RWPE2 (cell line): Measurements from ENCODE around the gene FLYWCH2.
A peak's percentile ranks its signal among the peaks of the same experiment; 100 is the strongest.
"Not testable (repeated sequence)": the region's sequence is repeated elsewhere in the genome, so short reads cannot be mapped to it uniquely, and the experiment has no call there.

ENCODE experiments used
- ATAC-seq: fragments of 200-7000 bp; cut with Tn5 transposase; 3 replicates; pipeline ENCODE4 v1.9.1; 2021; ENCODE audit warnings: low read depth
- DNase-seq: peaks from one replicate; pipeline ENCODE4 v3.0.0-alpha.2; 2020; ENCODE audit warnings: low spot score
- H3K27ac ChIP-seq: fragments of 450-650 bp; 2 replicates; pipeline ENCODE4 v1.5.1; 2017; ENCODE audit warnings: mild to moderate bottlenecking; ENCODE audit not compliant: poor library complexity, severe bottlenecking
- H3K27me3 ChIP-seq: fragments of 250-450 bp; sonication (Bioruptor Pico); 2 replicates; pipeline ENCODE4 v1.5.1; 2021; ENCODE audit warnings: mild to moderate bottlenecking, moderate library complexity; ENCODE audit not compliant: insufficient read depth, poor library complexity, severe bottlenecking
- H3K36me3 ChIP-seq: fragments of 250-450 bp; sonication (Bioruptor Pico); 2 replicates; pipeline ENCODE4 v1.5.1; 2020; ENCODE audit warnings: low read depth, mild to moderate bottlenecking, moderate library complexity
- H3K4me1 ChIP-seq: fragments of 250-450 bp; sonication (Bioruptor Pico); 2 replicates; pipeline ENCODE4 v1.5.1; 2021; ENCODE audit warnings: mild to moderate bottlenecking, moderate library complexity; ENCODE audit not compliant: insufficient read depth, poor library complexity, severe bottlenecking
- H3K4me3 ChIP-seq: fragments of 250-450 bp; sonication (Bioruptor Pico); 2 replicates; pipeline ENCODE4 v1.5.1; 2021; ENCODE audit warnings: mild to moderate bottlenecking, moderate library complexity; ENCODE audit not compliant: severe bottlenecking
- H3K9me3 ChIP-seq: fragments of 250-450 bp; sonication (Bioruptor Pico); 2 replicates; pipeline ENCODE4 v1.5.1; 2021; ENCODE audit warnings: mild to moderate bottlenecking, moderate library complexity; ENCODE audit not compliant: severe bottlenecking
- TF ChIP-seq, protein P1 (sequence below): fragments of 450-650 bp; IDR thresholded peaks from one replicate; pipeline ENCODE4 v1.5.1; 2017; ENCODE audit warnings: mild to moderate bottlenecking, moderate library complexity; ENCODE audit not compliant: poor library complexity, severe bottlenecking

Gene FLYWCH2

DNA sequence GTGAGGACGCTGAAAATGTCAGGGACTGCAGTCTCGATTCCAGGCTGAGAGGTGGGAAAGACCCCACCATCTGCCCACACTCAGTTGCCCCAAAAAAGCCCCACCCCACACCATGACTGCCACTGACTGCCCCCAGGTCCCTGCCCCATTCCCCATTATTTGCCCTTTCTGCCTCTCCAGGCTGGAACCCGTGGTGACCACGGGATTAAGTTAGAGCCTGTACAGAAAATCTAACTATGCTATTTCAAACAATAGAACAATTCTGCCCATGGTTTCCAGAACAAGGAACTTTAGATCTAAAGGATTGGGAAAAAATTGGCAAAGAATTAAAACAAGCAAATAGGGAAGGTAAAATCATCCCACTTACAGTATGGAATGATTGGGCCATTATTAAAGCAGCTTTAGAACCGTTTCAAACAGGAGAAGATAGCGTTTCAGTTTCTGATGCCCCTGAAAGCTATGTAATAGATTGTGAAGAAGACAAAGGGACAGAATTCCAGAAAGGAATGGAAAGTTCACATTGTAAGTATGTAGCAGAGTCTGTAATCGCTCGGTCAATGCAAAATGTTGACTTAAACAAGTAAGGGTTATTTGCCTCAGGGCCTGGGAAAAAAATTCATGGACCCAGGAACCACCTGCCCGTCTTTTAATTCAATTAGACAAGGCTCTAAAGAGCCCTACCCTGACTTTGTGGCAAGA, 43.1 kb downstream of the FLYWCH2 start:
- Histone ChIP-seq H3K36me3 (peaks cover 35% of the 10 kb centered on the region), H3K9me3 (no peaks in the 10 kb centered on the region), H3K27ac (no peak overlapping the region), H3K4me3 (no peak overlapping the region), H3K4me1 (peaks cover 6% of the 10 kb centered on the region), H3K27me3 (no peaks in the 10 kb centered on the region)
- DNase-seq: no peak
- ATAC-seq: no peak
- TF ChIP-seq, protein P1, sequence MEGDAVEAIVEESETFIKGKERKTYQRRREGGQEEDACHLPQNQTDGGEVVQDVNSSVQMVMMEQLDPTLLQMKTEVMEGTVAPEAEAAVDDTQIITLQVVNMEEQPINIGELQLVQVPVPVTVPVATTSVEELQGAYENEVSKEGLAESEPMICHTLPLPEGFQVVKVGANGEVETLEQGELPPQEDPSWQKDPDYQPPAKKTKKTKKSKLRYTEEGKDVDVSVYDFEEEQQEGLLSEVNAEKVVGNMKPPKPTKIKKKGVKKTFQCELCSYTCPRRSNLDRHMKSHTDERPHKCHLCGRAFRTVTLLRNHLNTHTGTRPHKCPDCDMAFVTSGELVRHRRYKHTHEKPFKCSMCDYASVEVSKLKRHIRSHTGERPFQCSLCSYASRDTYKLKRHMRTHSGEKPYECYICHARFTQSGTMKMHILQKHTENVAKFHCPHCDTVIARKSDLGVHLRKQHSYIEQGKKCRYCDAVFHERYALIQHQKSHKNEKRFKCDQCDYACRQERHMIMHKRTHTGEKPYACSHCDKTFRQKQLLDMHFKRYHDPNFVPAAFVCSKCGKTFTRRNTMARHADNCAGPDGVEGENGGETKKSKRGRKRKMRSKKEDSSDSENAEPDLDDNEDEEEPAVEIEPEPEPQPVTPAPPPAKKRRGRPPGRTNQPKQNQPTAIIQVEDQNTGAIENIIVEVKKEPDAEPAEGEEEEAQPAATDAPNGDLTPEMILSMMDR: no peak

GRCh38 chr16:2926650-2926999, 43.6 kb downstream of the FLYWCH2 start:
- DNase-seq (no peak), ATAC-seq (no peak; the same call in 2 of the 3 replicates)
- Histone ChIP-seq H3K9me3 (no peaks in the 10 kb centered on the region), H3K27ac (no peak overlapping the region), H3K36me3 (peaks cover 34% of the 10 kb centered on the region), H3K4me1 (peaks cover 6% of the 10 kb centered on the region), H3K4me3 (no peak overlapping the region), H3K27me3 (no peaks in the 10 kb centered on the region)
- TF ChIP-seq, protein P1: no peak

DNA sequence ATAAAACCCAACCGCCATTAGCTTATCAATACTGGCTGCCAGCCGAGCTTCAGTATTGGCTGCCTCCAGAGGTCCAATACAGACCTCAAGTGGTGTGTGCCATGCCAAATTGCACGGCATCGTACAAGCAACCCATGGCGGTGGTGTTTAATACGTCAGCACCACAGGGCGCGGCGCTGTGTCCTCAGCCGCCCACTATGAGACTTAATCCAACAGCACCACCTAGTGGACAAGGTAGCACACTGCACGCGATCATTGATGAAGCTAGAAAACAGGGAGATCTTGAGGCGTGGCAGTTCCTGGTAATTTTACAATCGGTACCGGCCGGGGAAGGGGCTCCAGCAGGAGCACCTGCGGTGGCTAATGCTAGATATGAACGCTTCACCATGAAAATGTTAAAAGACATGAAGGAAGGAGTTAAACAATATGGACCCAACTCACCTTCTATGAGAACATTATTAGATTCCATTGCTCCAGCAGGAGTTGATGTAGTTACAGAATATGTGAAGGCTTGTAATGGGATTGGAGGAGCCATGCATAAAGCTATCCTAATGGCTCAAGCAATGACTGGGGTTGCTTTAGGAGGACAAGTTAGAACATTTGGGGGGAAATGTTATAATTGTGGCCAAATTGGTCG, 44.1 kb downstream of the FLYWCH2 start:
- Histone ChIP-seq H3K4me1 (peaks cover 6% of the 10 kb centered on the region), H3K4me3 (no peak overlapping the region), H3K27me3 (no peaks in the 10 kb centered on the region), H3K36me3 (peaks cover 31% of the 10 kb centered on the region), H3K27ac (no peak overlapping the region), H3K9me3 (no peaks in the 10 kb centered on the region)
- DNase-seq: no peak
- TF ChIP-seq, protein P1: peak; percentile 97
- ATAC-seq: peak; percentile 79

- ATAC-seq, DNase-seq: not testable (repeated sequence)
- peaks cover 24% of the 10 kb centered on the region for H3K36me3 ChIP-seq
Observed at GRCh38 chr16:2928151-2928550, 45.1 kb downstream of the FLYWCH2 start.

DNA sequence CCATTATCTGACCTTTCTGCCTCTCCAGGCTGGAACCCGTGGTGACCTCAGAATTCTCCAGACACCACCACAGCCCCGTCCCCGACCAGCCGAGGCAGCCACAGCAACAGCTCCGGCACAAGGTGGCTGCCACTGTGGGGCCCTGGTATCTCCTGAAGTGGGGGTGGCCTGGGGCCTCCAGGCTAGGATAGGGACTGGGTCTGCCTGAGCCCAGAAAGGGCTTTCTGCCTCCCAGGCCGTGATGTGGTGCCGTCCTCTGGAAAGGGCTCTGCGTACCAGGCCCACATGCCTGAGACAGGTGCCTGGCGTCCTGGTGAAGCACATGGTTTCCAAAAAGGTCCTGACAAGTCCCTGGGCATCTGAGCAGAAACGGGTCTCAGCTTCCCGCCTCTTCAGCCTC, 45.8 kb downstream of the FLYWCH2 start:
- H3K9me3 ChIP-seq: no peaks in the 10 kb centered on the region
- H3K4me1 ChIP-seq: peaks cover 6% of the 10 kb centered on the region
- ATAC-seq (no peak), DNase-seq (no peak)
- H3K36me3 ChIP-seq: peaks cover 19% of the 10 kb centered on the region
- H3K4me3 ChIP-seq: no peak overlapping the region
- H3K27ac ChIP-seq: no peak overlapping the region
- no peaks in the 10 kb centered on the region for H3K27me3 ChIP-seq
- TF ChIP-seq, protein P1: no peak

More at GRCh38 chr16:2928151-2928550, 45.1 kb downstream of the FLYWCH2 start:
- not testable (repeated sequence) for H3K4me1 ChIP-seq, H3K9me3 ChIP-seq, H3K4me3 ChIP-seq, H3K27ac ChIP-seq, H3K27me3 ChIP-seq
